GM18505 (cell line): ENCODE measurements around the gene GRK4.
"Not testable (repeated sequence)": the region's sequence is repeated elsewhere in the genome, so short reads cannot be mapped to it uniquely, and the experiment has no call there.

Experiments used
- ATAC-seq: cut with Tn5 transposase; IDR thresholded peaks from one replicate; pipeline ENCODE4 v1.9.1; 2021; ENCODE audit not compliant: unreplicated experiment
- POLR2A ChIP-seq: IDR thresholded peaks from 4 replicates; pipeline ENCODE4 v1.6.1; 2011; ENCODE audit warnings: borderline replicate concordance; ENCODE audit not compliant: insufficient read depth, insufficient read length; ENCODE audit errors: extremely low read depth

Gene GRK4

GRCh38 chr4:3044870-3045819 is 81.8 kb downstream of the GRK4 start:
- no peak for TF ChIP-seq POLR2A
- ATAC-seq = no peak

- no peak for TF ChIP-seq POLR2A
- ATAC-seq = no peak
Measured at GRCh38 chr4:3046162-3046561, 82.8 kb downstream of the GRK4 start.

GRCh38 chr4:3046623-3047022 is 83.3 kb downstream of the GRK4 start:
- TF ChIP-seq POLR2A = no peak
- no peak for ATAC-seq

GRCh38 chr4:3047464-3048286 is 84.3 kb downstream of the GRK4 start:
- ATAC-seq = peak; percentile 86
- peak; percentile 56 for TF ChIP-seq POLR2A

- not testable (repeated sequence) for ATAC-seq
Measured at GRCh38 chr4:3051141-3051897, 87.9 kb downstream of the GRK4 start.

GRCh38 chr4:3054169-3054759 is 90.9 kb downstream of the GRK4 start:
- TF ChIP-seq POLR2A = no peak
- ATAC-seq = no peak

GRCh38 chr4:3059943-3060342 is 96.6 kb downstream of the GRK4 start:
- TF ChIP-seq POLR2A = no peak
- ATAC-seq = no peak

GRCh38 chr4:3060946-3061345 is 97.6 kb downstream of the GRK4 start:
- TF ChIP-seq POLR2A = no peak

GRCh38 chr4:3062471-3062870 is 99.1 kb downstream of the GRK4 start:
- no peak for ATAC-seq
- no peak for TF ChIP-seq POLR2A

More at GRCh38 chr4:3060946-3061345, 97.6 kb downstream of the GRK4 start:
- ATAC-seq = no peak

- TF ChIP-seq POLR2A = no peak
- no peak for ATAC-seq
Measured at GRCh38 chr4:3065551-3065950, 102.2 kb downstream of the GRK4 start.

- TF ChIP-seq POLR2A = no peak
- ATAC-seq = no peak
Measured at GRCh38 chr4:3066836-3067400, 103.5 kb downstream of the GRK4 start.

GRCh38 chr4:3067473-3068001 is 104.2 kb downstream of the GRK4 start:
- no peak for ATAC-seq
- TF ChIP-seq POLR2A = no peak
